Esophagus squamous epithelium (tissue), 4 donors: ENCODE data around the gene GIT1.

Experiments
- POLR2A ChIP-seq, 4 donors: fragments of 450-650 bp; IDR thresholded peaks; one replicate each; pipeline ENCODE4 v1.6.1; 2017; ENCODE audit warnings: antibody characterized with exemption in 4 of 4, mild to moderate bottlenecking in 4 of 4, moderate library complexity in 3 of 4
- TF ChIP-seq, protein P1 (sequence below), 6 experiments: fragments of 450-650 bp in 4 of 6; fragments of 200-600 bp in 2 of 6; sonication (generic) in 2 of 6; IDR thresholded peaks; one replicate each; pipeline ENCODE4 v1.5.1; 2016 to 2019; ENCODE audit warnings: antibody characterized with exemption in 6 of 6, mild to moderate bottlenecking in 4 of 6, moderate library complexity in 4 of 6

GRCh38 chr17:29587591-29587990 is 1.9 kb downstream of the GIT1 start:
- TF ChIP-seq, protein P1, sequence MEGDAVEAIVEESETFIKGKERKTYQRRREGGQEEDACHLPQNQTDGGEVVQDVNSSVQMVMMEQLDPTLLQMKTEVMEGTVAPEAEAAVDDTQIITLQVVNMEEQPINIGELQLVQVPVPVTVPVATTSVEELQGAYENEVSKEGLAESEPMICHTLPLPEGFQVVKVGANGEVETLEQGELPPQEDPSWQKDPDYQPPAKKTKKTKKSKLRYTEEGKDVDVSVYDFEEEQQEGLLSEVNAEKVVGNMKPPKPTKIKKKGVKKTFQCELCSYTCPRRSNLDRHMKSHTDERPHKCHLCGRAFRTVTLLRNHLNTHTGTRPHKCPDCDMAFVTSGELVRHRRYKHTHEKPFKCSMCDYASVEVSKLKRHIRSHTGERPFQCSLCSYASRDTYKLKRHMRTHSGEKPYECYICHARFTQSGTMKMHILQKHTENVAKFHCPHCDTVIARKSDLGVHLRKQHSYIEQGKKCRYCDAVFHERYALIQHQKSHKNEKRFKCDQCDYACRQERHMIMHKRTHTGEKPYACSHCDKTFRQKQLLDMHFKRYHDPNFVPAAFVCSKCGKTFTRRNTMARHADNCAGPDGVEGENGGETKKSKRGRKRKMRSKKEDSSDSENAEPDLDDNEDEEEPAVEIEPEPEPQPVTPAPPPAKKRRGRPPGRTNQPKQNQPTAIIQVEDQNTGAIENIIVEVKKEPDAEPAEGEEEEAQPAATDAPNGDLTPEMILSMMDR (IDR thresholded peaks at IDR 0.05), result no peak
- TF ChIP-seq POLR2A (IDR thresholded peaks at IDR 0.05), result no peak
